Gastroesophageal sphincter (tissue), 3 donors: ENCODE data around the gene GNLY.

Source experiments
- CTCF ChIP-seq, 4 experiments: fragments of 200-600 bp in 2 of 4; fragments of 450-650 bp in 2 of 4; sonication (generic) in 1 of 4; IDR thresholded peaks; one replicate each; pipeline ENCODE4 v1.5.1; 2017 to 2019; ENCODE audit warnings: antibody characterized with exemption in 4 of 4, mild to moderate bottlenecking in 2 of 4, moderate library complexity in 2 of 4
- EP300 ChIP-seq: sonication (generic); formaldehyde crosslinking; IDR thresholded peaks from one replicate; pipeline ENCODE4 v1.6.1; 2017; ENCODE audit warnings: antibody characterized with exemption, mild to moderate bottlenecking
- POLR2A ChIP-seq, 2 donors: fragments of 450-650 bp; IDR thresholded peaks; one replicate each; pipeline ENCODE4 v1.6.1; 2017; ENCODE audit warnings: antibody characterized with exemption in 2 of 2, mild to moderate bottlenecking in 2 of 2, moderate library complexity in 1 of 2
- POLR2AphosphoS5 ChIP-seq: sonication (generic); formaldehyde crosslinking; IDR thresholded peaks from one replicate; pipeline ENCODE4 v1.6.1; 2017; ENCODE audit warnings: antibody characterized with exemption

DNA sequence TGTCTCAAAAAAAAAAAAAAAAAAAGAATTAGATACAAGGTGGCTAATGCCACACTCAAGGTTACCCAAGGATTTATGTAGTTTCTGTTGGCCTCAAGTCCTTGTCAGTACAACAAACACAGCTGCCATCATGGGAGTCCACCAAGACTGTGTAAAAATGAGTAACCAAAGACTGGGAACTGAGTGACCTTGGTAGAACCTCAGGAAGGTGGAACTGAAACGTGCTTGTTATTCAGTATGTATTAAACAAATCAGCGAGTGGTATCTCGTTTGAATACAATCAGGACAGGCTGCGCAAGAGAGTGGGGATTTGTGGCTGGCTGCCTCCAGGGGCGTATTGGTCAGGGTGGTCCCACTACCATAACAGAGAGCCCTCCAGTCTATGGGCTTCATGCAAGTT lies 24.6 kb upstream of the GNLY start:
- TF ChIP-seq POLR2AphosphoS5 (no peak), POLR2A (IDR thresholded peaks at IDR 0.05) (no peak), CTCF (IDR thresholded peaks at IDR 0.05) (no peak), EP300 (no peak)
